Trophoblast cell (in vitro differentiated cells and primary cell): ENCODE measurements around the gene DRD2. TPM values are rescaled to one million over a fixed set of nuclear protein-coding genes. Genes with fewer than 3 reads are reported as not detected.
"Not testable (repeated sequence)": the region's sequence is repeated elsewhere in the genome, so short reads cannot be mapped to it uniquely, and the experiment has no call there.

ENCODE experiments used
- DNase-seq, 2 donors: peaks; one replicate each; pipeline ENCODE4 v3.0.0-alpha.2; 2016
- H2AFZ ChIP-seq: 2 replicates; pipeline ENCODE4 v1.6.1; 2013; ENCODE audit warnings: low read length, moderate library complexity, mild to moderate bottlenecking; ENCODE audit not compliant: insufficient read depth, poor library complexity
- H2AK5ac ChIP-seq: 2 replicates; pipeline ENCODE4 v1.6.1; 2013; ENCODE audit warnings: mild to moderate bottlenecking, low read length
- H2BK120ac ChIP-seq: 2 replicates; pipeline ENCODE4 v1.6.1; 2013; ENCODE audit warnings: low read length, mild to moderate bottlenecking, moderate library complexity; ENCODE audit not compliant: insufficient read depth, poor library complexity
- H2BK12ac ChIP-seq: 2 replicates; pipeline ENCODE4 v1.6.1; 2013; ENCODE audit warnings: mild to moderate bottlenecking, low read length, moderate library complexity
- H2BK5ac ChIP-seq: 2 replicates; pipeline ENCODE4 v1.6.1; 2013; ENCODE audit warnings: low read length, low read depth, moderate library complexity, mild to moderate bottlenecking; ENCODE audit not compliant: poor library complexity
- H3K14ac ChIP-seq: 2 replicates; pipeline ENCODE4 v1.6.1; 2013; ENCODE audit warnings: mild to moderate bottlenecking, low read length
- H3K18ac ChIP-seq: 2 replicates; pipeline ENCODE4 v1.6.1; 2013; ENCODE audit warnings: mild to moderate bottlenecking, low read length
- H3K23ac ChIP-seq: 2 replicates; pipeline ENCODE4 v1.6.1; 2013; ENCODE audit warnings: low read length
- H3K27ac ChIP-seq: 2 replicates; pipeline ENCODE4 v1.5.1; 2013; ENCODE audit warnings: low read depth, mild to moderate bottlenecking, inconsistent platforms, low read length, moderate library complexity
- H3K27me3 ChIP-seq: 2 replicates; pipeline ENCODE4 v1.6.1; 2013; ENCODE audit warnings: inconsistent platforms, mild to moderate bottlenecking, low read length, moderate library complexity; ENCODE audit not compliant: insufficient read depth
- H3K36me3 ChIP-seq, 2 experiments: 1 replicate in 1 of 2; 2 replicates in 1 of 2; pipeline ENCODE4 v1.6.1; 2013; ENCODE audit warnings: low read length in 2 of 2, mild to moderate bottlenecking in 2 of 2, moderate library complexity in 1 of 2; ENCODE audit not compliant: insufficient read depth in 2 of 2, control insufficient read depth in 1 of 2
- H3K4ac ChIP-seq: 2 replicates; pipeline ENCODE4 v1.6.1; 2013; ENCODE audit warnings: low read depth, mild to moderate bottlenecking, low read length, moderate library complexity
- H3K4me1 ChIP-seq, 2 experiments: 1 replicate in 1 of 2; 2 replicates in 1 of 2; pipeline ENCODE4 v1.6.1; 2013; ENCODE audit warnings: low read length in 2 of 2, mild to moderate bottlenecking in 2 of 2, moderate library complexity in 1 of 2; ENCODE audit not compliant: insufficient read depth in 2 of 2, control insufficient read depth in 1 of 2
- H3K4me2 ChIP-seq: 2 replicates; pipeline ENCODE4 v1.6.1; 2013; ENCODE audit warnings: inconsistent platforms, mild to moderate bottlenecking, low read length, moderate library complexity
- H3K4me3 ChIP-seq: 2 replicates; pipeline ENCODE4 v1.5.1; 2013; ENCODE audit warnings: mild to moderate bottlenecking, low read depth, low read length, inconsistent platforms
- H3K79me1 ChIP-seq: one replicate; pipeline ENCODE4 v1.6.1; 2013; ENCODE audit warnings: low read length
- H3K79me2 ChIP-seq: 2 replicates; pipeline ENCODE4 v1.6.1; 2013; ENCODE audit warnings: low read length, mild to moderate bottlenecking; ENCODE audit not compliant: control insufficient read depth, insufficient read depth, poor library complexity
- H3K9ac ChIP-seq: 2 replicates; pipeline ENCODE4 v1.6.1; 2013; ENCODE audit warnings: mild to moderate bottlenecking, low read length
- H3K9me3 ChIP-seq: 2 replicates; pipeline ENCODE4 v1.6.1; 2013; ENCODE audit warnings: low read depth, mild to moderate bottlenecking, control low read depth, inconsistent platforms, low read length; ENCODE audit not compliant: insufficient read depth
- H4K12ac ChIP-seq: 2 replicates; pipeline ENCODE4 v1.6.1; 2013; ENCODE audit warnings: low read depth, mild to moderate bottlenecking, low read length, moderate library complexity
- H4K8ac ChIP-seq: 2 replicates; pipeline ENCODE4 v1.6.1; 2013; ENCODE audit warnings: low read depth, mild to moderate bottlenecking, low read length, moderate library complexity
- H4K91ac ChIP-seq: one replicate; pipeline ENCODE4 v1.6.1; 2013; ENCODE audit warnings: low read depth, mild to moderate bottlenecking, low read length, moderate library complexity
- WGBS: extraction: QIAGEN DNeasy Blood & Tissue Kit; methylation state at CpG from one replicate; pipeline ENCODE4 v1.1.7; 2013; ENCODE audit warnings: missing lambda C conversion rate; ENCODE audit not compliant: insufficient read length, insufficient coverage; ENCODE audit errors: extremely low coverage; 5-methylcytosine and 5-hydroxymethylcytosine counted together
- polyA plus RNA-seq: library from polyadenylated mRNA; stranded (reverse); fragments of 200-250 nt; gene quantifications from 2 replicates; pipeline ENCODE4 v1.2.3, GENCODE V29; 2013

Gene DRD2
- 10.0 and 10.4 TPM in 2 replicates for polyA plus RNA-seq

GRCh38 chr11:113475160-113475761 lies at the start of gene DRD2:
Gene DRD2, minus strand, starts transcription at chr11:113475398. Its CDS starts 50,747 bp downstream, at chr11:113424651.
- H4K12ac ChIP-seq: no peak within 1 kb of the TSS
- no peak within 1 kb of the TSS for H2BK120ac ChIP-seq
- H2AK5ac ChIP-seq: no peak within 1 kb of the TSS
- H3K4me2 ChIP-seq: peak within 1 kb of the TSS; percentile 53
- no peak within 1 kb of the TSS for H3K23ac ChIP-seq
- no peak within 1 kb of the TSS for H4K8ac ChIP-seq
- peaks cover 0 to 3% of the 10 kb centered on the region in 2 experiments for H3K4me1 ChIP-seq
- no peak for DNase-seq
- no peak within 1 kb of the TSS for H3K27ac ChIP-seq
- H4K91ac ChIP-seq: no peak within 1 kb of the TSS
- H3K79me1 ChIP-seq: no peaks in the 10 kb centered on the region
- H3K27me3 ChIP-seq: peaks cover 26% of the 10 kb centered on the region
- no CpG with 5 or more reads among the region's 65 CpGs for WGBS
- no peaks in the 10 kb centered on the region for H3K79me2 ChIP-seq
- no peak within 1 kb of the TSS for H3K9ac ChIP-seq
- H2BK5ac ChIP-seq: no peak within 1 kb of the TSS
- H3K18ac ChIP-seq: no peak within 1 kb of the TSS
- H3K4me3 ChIP-seq: peak within 1 kb of the TSS; percentile 63
- no peak within 1 kb of the TSS for H3K4ac ChIP-seq
- H3K9me3 ChIP-seq: peaks cover 2% of the 10 kb centered on the region
- no peak within 1 kb of the TSS for H2BK12ac ChIP-seq
- H3K36me3 ChIP-seq: no peaks in the 10 kb centered on the region
- peak within 1 kb of the TSS; percentile 38 for H2AFZ ChIP-seq
- H3K14ac ChIP-seq: no peak within 1 kb of the TSS

DNA sequence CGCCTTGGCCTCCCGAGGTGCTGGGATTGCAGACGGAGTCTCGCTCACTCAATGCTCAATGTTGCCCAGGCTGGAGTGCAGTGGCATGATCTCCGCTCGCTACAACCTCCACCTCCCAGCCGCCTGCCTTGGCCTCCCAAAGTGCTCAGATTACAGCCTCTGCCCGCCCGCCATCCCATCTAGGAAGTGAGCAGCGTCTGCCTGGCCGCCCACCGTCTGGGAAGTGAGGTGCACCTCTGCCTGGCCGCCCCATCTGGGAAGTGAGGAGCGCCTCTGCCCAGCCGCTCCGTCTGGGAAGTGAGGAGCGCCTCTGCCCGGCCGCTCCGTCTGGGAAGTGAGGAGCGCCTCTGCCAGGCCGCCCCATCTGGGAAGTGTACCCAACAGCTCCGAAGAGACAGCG lies 48.7 kb upstream of the DRD2 start:
- not testable (repeated sequence) for H3K79me2 ChIP-seq, H3K27me3 ChIP-seq, H3K9ac ChIP-seq, H3K9me3 ChIP-seq, H4K91ac ChIP-seq, H4K8ac ChIP-seq, H2AFZ ChIP-seq, H3K4me2 ChIP-seq, H2AK5ac ChIP-seq, H3K14ac ChIP-seq, H2BK5ac ChIP-seq, H3K18ac ChIP-seq, H3K4me1 ChIP-seq, H2BK120ac ChIP-seq, H3K4ac ChIP-seq, H3K23ac ChIP-seq, H3K79me1 ChIP-seq, H3K27ac ChIP-seq, H3K4me3 ChIP-seq, DNase-seq, H3K36me3 ChIP-seq, H2BK12ac ChIP-seq, H4K12ac ChIP-seq
- no CpG with 5 or more reads among the region's 24 CpGs for WGBS

DNA sequence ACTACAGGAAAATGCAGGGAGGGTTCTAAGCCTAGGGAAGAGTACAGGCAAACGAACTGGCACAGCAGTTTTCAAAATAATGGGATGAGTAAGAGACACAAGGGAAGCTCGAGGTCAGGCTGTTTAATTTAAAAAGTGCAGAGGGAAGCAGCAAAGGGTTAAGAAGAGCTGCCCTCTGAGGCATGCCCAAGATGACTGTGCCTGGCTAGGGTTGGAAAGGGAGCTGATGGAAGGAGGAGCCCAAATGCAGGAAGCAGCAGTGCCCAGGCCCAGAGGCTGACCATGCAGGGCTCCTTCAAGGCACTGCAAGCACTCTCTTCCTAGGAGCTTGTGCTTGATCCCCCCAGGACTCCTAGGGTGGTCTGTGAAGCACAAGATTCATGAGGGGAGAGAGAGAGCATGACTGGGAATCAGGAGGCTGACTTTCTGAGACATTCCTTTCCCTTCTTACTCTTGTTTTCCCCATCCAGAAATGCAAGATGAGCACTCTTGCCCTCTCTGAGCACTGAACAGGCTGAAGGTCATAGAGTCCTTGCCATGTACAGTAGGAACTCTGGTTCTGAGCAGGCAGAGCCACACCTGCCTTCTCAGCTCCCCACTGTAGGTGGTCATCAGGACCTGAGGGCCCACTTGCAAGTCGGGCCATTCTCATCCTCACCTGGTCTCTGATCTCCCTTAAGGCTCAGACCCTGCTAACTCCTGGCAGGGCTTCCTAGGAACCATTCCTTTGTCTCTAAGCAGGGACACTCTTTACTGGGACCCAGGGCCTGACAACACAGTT lies 46.7 kb upstream of the DRD2 start:
- Histone ChIP-seq H3K36me3 (no peaks in the 10 kb centered on the region), H2BK120ac (no peak overlapping the region), H4K12ac (no peak overlapping the region), H3K4me1 (no peaks in the 10 kb centered on the region), H3K23ac (no peak overlapping the region), H3K4me3 (no peak overlapping the region), H3K4me2 (no peak overlapping the region), H2AK5ac (no peak overlapping the region), H3K79me1 (no peaks in the 10 kb centered on the region), H3K14ac (no peak overlapping the region), H4K8ac (no peak overlapping the region), H3K18ac (no peak overlapping the region), H4K91ac (no peak overlapping the region), H2AFZ (no peak overlapping the region), H2BK5ac (no peak overlapping the region), H2BK12ac (no peak overlapping the region), H3K27me3 (no peaks in the 10 kb centered on the region), H3K27ac (no peak overlapping the region), H3K9ac (no peak overlapping the region), H3K4ac (no peak overlapping the region), H3K79me2 (no peaks in the 10 kb centered on the region), H3K9me3 (no peaks in the 10 kb centered on the region)
- WGBS: no CpG with 5 or more reads among the region's 3 CpGs
- DNase-seq: no peak

DNA sequence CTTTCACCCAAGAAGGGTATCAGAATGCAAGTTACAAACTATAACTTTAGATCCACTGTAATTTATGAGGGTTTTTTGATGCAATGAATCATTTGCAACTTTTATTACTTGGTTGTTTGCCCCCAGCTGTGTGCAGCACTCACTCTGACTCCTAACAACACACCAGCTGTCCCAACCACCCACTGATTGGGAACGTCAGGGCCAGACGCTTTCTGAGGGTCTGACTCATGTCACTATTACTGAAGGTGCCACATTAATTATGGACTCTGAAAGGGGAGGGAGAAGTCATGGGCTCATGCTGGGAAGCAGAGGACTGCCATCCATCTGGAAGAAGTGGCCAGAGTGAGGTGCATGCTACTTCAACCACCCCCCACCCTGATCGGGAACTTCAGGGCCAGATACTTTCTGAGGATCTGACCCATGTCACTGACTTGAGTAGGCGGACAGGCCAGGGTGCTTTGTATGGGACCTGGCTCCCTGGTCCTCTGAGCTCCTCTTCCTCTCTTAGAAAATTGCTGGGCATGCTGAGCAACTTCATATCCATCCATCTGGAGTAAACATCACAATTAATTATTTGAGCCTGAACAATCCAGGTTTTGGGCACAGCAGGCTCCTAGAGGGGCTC lies 44.9 kb upstream of the DRD2 start:
- Histone ChIP-seq H3K79me1 (no peaks in the 10 kb centered on the region), H3K27me3 (no peaks in the 10 kb centered on the region), H3K79me2 (no peaks in the 10 kb centered on the region), H3K23ac (no peak overlapping the region), H4K12ac (no peak overlapping the region), H2AK5ac (no peak overlapping the region), H3K9me3 (no peaks in the 10 kb centered on the region), H2BK5ac (no peak overlapping the region), H3K4me3 (no peak overlapping the region), H4K8ac (no peak overlapping the region), H3K9ac (no peak overlapping the region), H3K4me1 (no peaks in the 10 kb centered on the region), H4K91ac (no peak overlapping the region), H3K18ac (no peak overlapping the region), H3K36me3 (no peaks in the 10 kb centered on the region), H2BK120ac (no peak overlapping the region), H3K14ac (no peak overlapping the region), H3K4ac (no peak overlapping the region), H3K27ac (no peak overlapping the region), H3K4me2 (no peak overlapping the region), H2BK12ac (no peak overlapping the region), H2AFZ (no peak overlapping the region)
- DNase-seq: no peak
- no CpG with 5 or more reads among the region's 4 CpGs for WGBS
